Measurements from ENCODE around the gene MYLK. TPM values are rescaled to one million over a fixed set of nuclear protein-coding genes. Genes with fewer than 3 reads are reported as not detected.

MYLK gene
- total and polyA plus RNA-seq, 11 donors = 3.2 to 20.7 (median 12.4) TPM

DNA sequence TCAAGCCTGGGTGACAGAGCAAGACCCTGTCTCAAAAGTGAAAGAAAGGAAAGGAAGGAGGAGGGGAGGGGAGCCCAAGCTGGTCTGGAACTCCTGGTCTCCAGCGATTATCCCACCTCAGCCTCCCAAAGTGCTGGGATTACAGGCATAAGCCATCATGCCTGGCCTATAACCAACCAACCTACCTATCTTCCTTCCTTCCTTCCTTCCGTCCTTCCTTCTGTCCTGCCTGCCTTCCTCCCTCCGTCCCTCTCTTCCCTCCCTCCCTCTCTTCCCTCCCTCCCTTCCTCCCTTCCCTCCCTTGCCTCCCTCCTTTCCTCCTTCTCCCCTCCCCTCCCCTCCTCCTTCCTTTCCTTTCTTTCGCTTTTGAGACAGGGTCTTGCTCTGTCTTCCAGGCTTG is 242.6 kb downstream of the MYLK start:
- Histone ChIP-seq H3K27ac (peak overlapping the region in 1 of 12 donors; percentile 83), H3K9me3 (no peaks in the 10 kb centered on the region), H3K4me3 (no peak overlapping the region), H3K27me3 (no peaks in the 10 kb centered on the region), H3K4me1 (peaks cover 0 to 4% (median 0%) of the 10 kb centered on the region in 12 donors), H3K36me3 (peaks cover 0 to 12% (median 0%) of the 10 kb centered on the region in 9 donors)
- ATAC-seq (no peak), DNase-seq (no peak)
- intact Hi-C loops (cut with DNase I) = no loop called here
- 58 to 82% (median 74%) methylated on average over 3 to 4 of the region's 4 CpGs for WGBS, 4 donors
- TF ChIP-seq POLR2A (IDR thresholded peaks at IDR 0.05) = no peak
- TF ChIP-seq, protein P1, sequence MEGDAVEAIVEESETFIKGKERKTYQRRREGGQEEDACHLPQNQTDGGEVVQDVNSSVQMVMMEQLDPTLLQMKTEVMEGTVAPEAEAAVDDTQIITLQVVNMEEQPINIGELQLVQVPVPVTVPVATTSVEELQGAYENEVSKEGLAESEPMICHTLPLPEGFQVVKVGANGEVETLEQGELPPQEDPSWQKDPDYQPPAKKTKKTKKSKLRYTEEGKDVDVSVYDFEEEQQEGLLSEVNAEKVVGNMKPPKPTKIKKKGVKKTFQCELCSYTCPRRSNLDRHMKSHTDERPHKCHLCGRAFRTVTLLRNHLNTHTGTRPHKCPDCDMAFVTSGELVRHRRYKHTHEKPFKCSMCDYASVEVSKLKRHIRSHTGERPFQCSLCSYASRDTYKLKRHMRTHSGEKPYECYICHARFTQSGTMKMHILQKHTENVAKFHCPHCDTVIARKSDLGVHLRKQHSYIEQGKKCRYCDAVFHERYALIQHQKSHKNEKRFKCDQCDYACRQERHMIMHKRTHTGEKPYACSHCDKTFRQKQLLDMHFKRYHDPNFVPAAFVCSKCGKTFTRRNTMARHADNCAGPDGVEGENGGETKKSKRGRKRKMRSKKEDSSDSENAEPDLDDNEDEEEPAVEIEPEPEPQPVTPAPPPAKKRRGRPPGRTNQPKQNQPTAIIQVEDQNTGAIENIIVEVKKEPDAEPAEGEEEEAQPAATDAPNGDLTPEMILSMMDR (IDR thresholded peaks at IDR 0.05) = no peak

DNA sequence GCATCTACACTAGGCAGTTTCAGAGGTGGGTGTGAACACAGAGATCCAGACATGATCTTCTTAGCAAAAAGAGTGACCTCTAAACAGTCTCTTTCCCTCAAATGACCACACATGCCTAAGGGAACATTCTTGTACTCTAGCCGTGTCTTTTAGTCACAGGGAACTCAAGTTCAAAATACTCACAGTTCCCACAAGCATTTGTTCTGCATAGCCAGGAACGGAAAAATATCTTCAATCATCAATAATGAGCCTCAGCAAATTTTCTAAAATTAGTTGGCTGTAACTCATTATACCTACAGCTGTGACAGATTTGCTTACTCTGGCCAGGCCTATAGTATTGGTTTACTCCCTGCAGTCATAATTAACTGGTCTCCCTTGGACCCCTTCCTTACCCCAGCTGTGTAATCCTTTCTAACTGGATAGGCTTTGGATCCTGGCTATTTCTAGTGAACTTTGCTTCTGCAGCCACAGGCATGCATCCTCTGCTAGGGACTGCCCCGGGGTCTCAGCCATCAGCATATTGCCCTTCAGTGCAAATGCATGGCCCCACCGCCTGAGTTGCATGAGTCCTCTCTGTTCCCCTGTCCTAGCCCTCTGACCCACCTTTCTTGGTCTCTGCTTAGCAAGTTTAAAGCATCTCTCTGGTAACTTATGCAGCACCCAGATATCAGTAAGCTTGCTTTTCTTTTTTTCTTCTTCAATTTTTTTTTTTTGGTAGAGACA is 243.2 kb downstream of the MYLK start:
- intact Hi-C loops (cut with DNase I) = no loop called here
- peak overlapping the region in 1 of 12 donors; percentile 83 for H3K27ac ChIP-seq
- no peak overlapping the region for H3K4me3 ChIP-seq
- peaks cover 0 to 10% (median 0%) of the 10 kb centered on the region in 9 donors for H3K36me3 ChIP-seq
- no peak for DNase-seq
- no peak for TF ChIP-seq POLR2A (IDR thresholded peaks at IDR 0.05)
- TF ChIP-seq, protein P1 (IDR thresholded peaks at IDR 0.05) = no peak
- H3K4me1 ChIP-seq = peaks cover 0 to 6% (median 0%) of the 10 kb centered on the region in 12 donors
- no peak for ATAC-seq
- no peaks in the 10 kb centered on the region for H3K27me3 ChIP-seq
- WGBS, 4 donors = 87 to 91% (median 89%) methylated on average over 4 of the region's 4 CpGs
- no peaks in the 10 kb centered on the region for H3K9me3 ChIP-seq

DNA sequence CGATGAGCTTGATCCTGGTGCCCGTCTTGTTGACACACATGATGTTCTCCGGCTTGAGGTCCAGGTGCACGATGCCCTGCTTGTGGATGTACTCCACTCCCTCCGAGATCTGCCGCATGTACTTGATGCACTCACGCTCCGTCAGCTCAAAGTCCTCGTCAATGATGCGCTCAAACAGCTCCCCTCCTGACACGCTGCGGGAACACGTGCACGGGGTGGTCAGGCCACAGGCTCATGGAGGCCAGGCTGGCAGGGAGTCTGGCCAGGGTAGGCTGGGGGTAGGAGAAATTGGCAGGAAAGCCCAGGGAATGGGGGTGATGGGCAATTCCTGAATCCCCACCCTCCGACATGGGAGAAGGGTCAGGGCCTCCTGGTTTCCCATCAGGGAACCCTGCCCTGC is 243.8 kb downstream of the MYLK start:
- Histone ChIP-seq H3K27ac (peak overlapping the region in 1 of 12 donors; percentile 83), H3K36me3 (peaks cover 0 to 10% (median 0%) of the 10 kb centered on the region in 9 donors), H3K4me3 (no peak overlapping the region), H3K27me3 (no peaks in the 10 kb centered on the region), H3K4me1 (peaks cover 0 to 6% (median 0%) of the 10 kb centered on the region in 12 donors), H3K9me3 (no peaks in the 10 kb centered on the region)
- intact Hi-C loops (cut with DNase I) = no loop called here
- WGBS, 4 donors = 90 to 97% (median 95%) methylated on average over 5 to 15 of the region's 15 CpGs
- DNase-seq (no peak), ATAC-seq (no peak)
- TF ChIP-seq, protein P1 (IDR thresholded peaks at IDR 0.05) = no peak
- TF ChIP-seq POLR2A (IDR thresholded peaks at IDR 0.05) = no peak

DNA sequence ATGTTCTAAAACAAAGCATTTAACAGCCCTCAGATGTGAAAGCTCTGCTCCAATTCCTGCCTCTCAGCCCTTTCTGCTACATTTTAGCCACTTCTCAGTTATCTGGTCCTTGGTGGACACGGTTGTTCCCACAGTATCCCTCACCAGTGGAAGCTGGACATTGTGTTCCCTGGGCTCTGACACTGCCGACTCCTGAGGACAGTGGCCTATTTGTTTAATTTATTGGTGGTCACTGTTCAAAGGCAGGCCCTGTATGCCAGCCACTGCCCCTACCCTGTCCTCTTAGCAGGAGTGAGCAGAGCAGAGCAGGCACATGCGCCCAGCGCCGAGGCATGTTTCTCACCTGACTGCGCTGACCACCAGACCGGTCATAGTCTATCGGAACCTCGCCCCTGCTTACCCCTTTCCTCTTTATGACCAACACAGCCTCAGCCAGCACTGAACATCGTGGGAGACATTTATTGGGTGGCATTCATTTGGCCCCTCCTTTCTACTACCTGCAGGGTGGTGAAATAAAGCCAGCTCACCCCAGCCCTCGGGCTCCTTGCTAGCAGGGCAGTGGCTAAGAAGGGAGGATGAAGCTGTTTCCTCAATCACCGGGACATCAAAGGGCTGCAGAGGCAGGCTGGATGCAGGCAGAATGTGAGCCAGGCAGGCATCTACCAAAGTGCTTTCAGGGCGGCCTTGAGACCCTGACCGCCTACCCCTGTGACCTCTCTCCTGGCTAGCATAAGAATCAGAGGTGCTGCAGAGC is 245.0 kb downstream of the MYLK start:
- Histone ChIP-seq H3K36me3 (peaks cover 0 to 5% (median 0%) of the 10 kb centered on the region in 9 donors), H3K4me3 (no peak overlapping the region), H3K9me3 (no peaks in the 10 kb centered on the region), H3K27ac (peak overlapping the region in 1 of 12 donors; percentile 83), H3K27me3 (no peaks in the 10 kb centered on the region), H3K4me1 (peaks cover 0 to 11% (median 0%) of the 10 kb centered on the region in 12 donors)
- intact Hi-C loops (cut with DNase I) = no loop called here
- ATAC-seq (no peak), DNase-seq (no peak)
- 85 to 88% (median 87%) methylated on average over 14 of the region's 14 CpGs for WGBS, 4 donors
- TF ChIP-seq, protein P1 (IDR thresholded peaks at IDR 0.05) = no peak
- TF ChIP-seq POLR2A (IDR thresholded peaks at IDR 0.05) = no peak
